IPS-15b (cell line): ENCODE measurements around the gene PCDHGC3.
"Not testable (repeated sequence)": the region's sequence is repeated elsewhere in the genome, so short reads cannot be mapped to it uniquely, and the experiment has no call there.

Experiments
- H3K27me3 ChIP-seq: one replicate; pipeline ENCODE4 v1.6.1; 2013; ENCODE audit warnings: low read length; ENCODE audit not compliant: control insufficient read depth, insufficient read depth
- H3K36me3 ChIP-seq: one replicate; pipeline ENCODE4 v1.6.1; 2013; ENCODE audit warnings: low read length; ENCODE audit not compliant: control insufficient read depth, insufficient read depth
- H3K4me1 ChIP-seq: one replicate; pipeline ENCODE4 v1.6.1; 2013; ENCODE audit warnings: mild to moderate bottlenecking, low read length; ENCODE audit not compliant: control insufficient read depth, insufficient read depth
- H3K4me3 ChIP-seq: one replicate; pipeline ENCODE4 v1.5.1; 2013; ENCODE audit warnings: low read depth, low read length
- H3K9ac ChIP-seq: one replicate; pipeline ENCODE4 v1.6.1; 2013; ENCODE audit warnings: low read depth, mild to moderate bottlenecking, low read length
- H3K9me3 ChIP-seq: one replicate; pipeline ENCODE4 v1.6.1; 2013; ENCODE audit warnings: mild to moderate bottlenecking, low read length; ENCODE audit not compliant: control insufficient read depth, insufficient read depth

The PCDHGC3 gene

GRCh38 chr5:141475625-141476131 lies at the start of gene PCDHGC3:
PCDHGC3 (plus strand) TSS chr5:141475966; CDS start chr5:141476117, 151 bp downstream.
- peak within 1 kb of the TSS; percentile 5 for H3K9ac ChIP-seq
- peaks cover 12% of the 10 kb centered on the region for H3K4me1 ChIP-seq
- H3K9me3 ChIP-seq = no peaks in the 10 kb centered on the region
- peak within 1 kb of the TSS; percentile 95 for H3K4me3 ChIP-seq
- peaks cover 31% of the 10 kb centered on the region for H3K27me3 ChIP-seq
- H3K36me3 ChIP-seq = no peaks in the 10 kb centered on the region

GRCh38 chr5:141427783-141428426 lies 47.9 kb upstream of the PCDHGC3 start:
- Histone ChIP-seq H3K9me3 (peaks cover 17% of the 10 kb centered on the region), H3K36me3 (peaks cover 6% of the 10 kb centered on the region), H3K4me1 (no peaks in the 10 kb centered on the region), H3K27me3 (no peaks in the 10 kb centered on the region), H3K9ac (no peak overlapping the region), H3K4me3 (no peak overlapping the region)

DNA sequence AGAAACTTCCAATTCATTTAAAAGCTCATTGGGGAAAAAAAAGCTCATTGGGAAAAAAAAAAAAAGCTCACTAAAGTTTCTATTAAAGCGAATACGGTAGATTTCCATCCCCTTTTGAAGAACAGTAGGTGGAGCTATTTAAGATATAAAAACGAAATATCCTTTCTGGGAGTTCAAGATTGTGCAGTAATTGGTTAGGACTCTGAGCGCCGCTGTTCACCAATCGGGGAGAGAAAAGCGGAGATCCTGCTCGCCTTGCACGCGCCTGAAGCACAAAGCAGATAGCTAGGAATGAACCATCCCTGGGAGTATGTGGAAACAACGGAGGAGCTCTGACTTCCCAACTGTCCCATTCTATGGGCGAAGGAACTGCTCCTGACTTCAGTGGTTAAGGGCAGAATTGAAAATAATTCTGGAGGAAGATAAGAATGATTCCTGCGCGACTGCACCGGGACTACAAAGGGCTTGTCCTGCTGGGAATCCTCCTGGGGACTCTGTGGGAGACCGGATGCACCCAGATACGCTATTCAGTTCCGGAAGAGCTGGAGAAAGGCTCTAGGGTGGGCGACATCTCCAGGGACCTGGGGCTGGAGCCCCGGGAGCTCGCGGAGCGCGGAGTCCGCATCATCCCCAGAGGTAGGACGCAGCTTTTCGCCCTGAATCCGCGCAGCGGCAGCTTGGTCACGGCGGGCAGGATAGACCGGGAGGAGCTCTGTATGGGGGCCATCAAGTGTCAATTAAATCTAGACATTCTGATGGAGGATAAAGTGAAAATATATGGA lies 45.2 kb upstream of the PCDHGC3 start, which contains the start of gene PCDHGA12:
Gene PCDHGA12 (plus strand): TSS at position 176 of the 782 bp plus-strand sequence. CDS start 253 bp downstream, at position 429.
- Histone ChIP-seq H3K9ac (no peak within 1 kb of the TSS), H3K4me1 (no peaks in the 10 kb centered on the region), H3K9me3 (peaks cover 21% of the 10 kb centered on the region), H3K4me3 (no peak within 1 kb of the TSS), H3K27me3 (no peaks in the 10 kb centered on the region), H3K36me3 (peaks cover 6% of the 10 kb centered on the region)

- H3K4me1 ChIP-seq = no peaks in the 10 kb centered on the region
- H3K4me3 ChIP-seq = no peak overlapping the region
- H3K9me3 ChIP-seq = peaks cover 21% of the 10 kb centered on the region
- no peaks in the 10 kb centered on the region for H3K27me3 ChIP-seq
- H3K9ac ChIP-seq = no peak overlapping the region
- peaks cover 6% of the 10 kb centered on the region for H3K36me3 ChIP-seq
Observed at GRCh38 chr5:141431286-141431685, 44.5 kb upstream of the PCDHGC3 start.

- not testable (repeated sequence) for H3K36me3 ChIP-seq, H3K4me1 ChIP-seq, H3K27me3 ChIP-seq, H3K4me3 ChIP-seq, H3K9ac ChIP-seq
- H3K9me3 ChIP-seq = peaks cover 15% of the 10 kb centered on the region
Observed at GRCh38 chr5:141432308-141432707, 43.5 kb upstream of the PCDHGC3 start.

DNA sequence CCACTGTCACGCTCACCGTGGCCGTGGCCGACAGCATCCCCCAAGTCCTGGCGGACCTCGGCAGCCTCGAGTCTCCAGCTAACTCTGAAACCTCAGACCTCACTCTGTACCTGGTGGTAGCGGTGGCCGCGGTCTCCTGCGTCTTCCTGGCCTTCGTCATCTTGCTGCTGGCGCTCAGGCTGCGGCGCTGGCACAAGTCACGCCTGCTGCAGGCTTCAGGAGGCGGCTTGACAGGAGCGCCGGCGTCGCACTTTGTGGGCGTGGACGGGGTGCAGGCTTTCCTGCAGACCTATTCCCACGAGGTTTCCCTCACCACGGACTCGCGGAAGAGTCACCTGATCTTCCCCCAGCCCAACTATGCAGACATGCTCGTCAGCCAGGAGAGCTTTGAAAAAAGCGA lies 43.0 kb upstream of the PCDHGC3 start:
- peaks cover 15% of the 10 kb centered on the region for H3K9me3 ChIP-seq
- H3K9ac ChIP-seq, H3K36me3 ChIP-seq, H3K4me1 ChIP-seq, H3K27me3 ChIP-seq, H3K4me3 ChIP-seq: not testable (repeated sequence)

DNA sequence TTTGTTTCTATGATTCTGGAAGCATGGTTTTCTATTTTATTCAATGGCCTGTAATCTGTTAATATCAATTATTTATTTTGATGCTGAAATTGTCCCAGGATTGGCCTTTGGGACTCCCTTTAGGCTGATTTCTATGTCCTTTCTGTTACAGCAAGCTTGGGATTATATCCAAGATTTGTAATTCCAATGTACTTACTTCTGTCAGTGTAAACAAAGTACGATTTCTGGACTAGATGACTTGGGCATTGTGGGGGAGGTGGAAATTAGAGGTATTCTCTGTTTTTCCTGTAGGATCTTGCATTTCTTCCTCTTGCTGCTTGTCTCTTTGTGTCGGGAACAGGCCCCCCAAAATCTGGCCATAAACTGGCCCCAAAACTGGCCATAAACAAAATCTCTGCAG lies 41.8 kb upstream of the PCDHGC3 start:
- Histone ChIP-seq H3K4me1 (no peaks in the 10 kb centered on the region), H3K4me3 (no peak overlapping the region), H3K9ac (no peak overlapping the region), H3K27me3 (no peaks in the 10 kb centered on the region), H3K9me3 (peaks cover 15% of the 10 kb centered on the region), H3K36me3 (no peaks in the 10 kb centered on the region)

- H3K9me3 ChIP-seq = peaks cover 4% of the 10 kb centered on the region
- no peaks in the 10 kb centered on the region for H3K27me3 ChIP-seq
- H3K4me1 ChIP-seq = no peaks in the 10 kb centered on the region
Observed at GRCh38 chr5:141437221-141437620, 38.5 kb upstream of the PCDHGC3 start.

GRCh38 chr5:141439411-141440141 lies 36.2 kb upstream of the PCDHGC3 start:
- Histone ChIP-seq H3K9ac (no peak overlapping the region), H3K36me3 (no peaks in the 10 kb centered on the region), H3K9me3 (peaks cover under 1% of the 10 kb centered on the region), H3K4me3 (no peak overlapping the region), H3K27me3 (no peaks in the 10 kb centered on the region), H3K4me1 (no peaks in the 10 kb centered on the region)

More at GRCh38 chr5:141437221-141437620, 38.5 kb upstream of the PCDHGC3 start:
- Histone ChIP-seq H3K9ac (no peak overlapping the region), H3K36me3 (no peaks in the 10 kb centered on the region), H3K4me3 (no peak overlapping the region)

- H3K27me3 ChIP-seq = no peaks in the 10 kb centered on the region
- no peak overlapping the region for H3K4me3 ChIP-seq
- H3K9ac ChIP-seq = no peak overlapping the region
- no peaks in the 10 kb centered on the region for H3K36me3 ChIP-seq
- H3K4me1 ChIP-seq = no peaks in the 10 kb centered on the region
- no peaks in the 10 kb centered on the region for H3K9me3 ChIP-seq
Observed at GRCh38 chr5:141440341-141440740, 35.4 kb upstream of the PCDHGC3 start.

DNA sequence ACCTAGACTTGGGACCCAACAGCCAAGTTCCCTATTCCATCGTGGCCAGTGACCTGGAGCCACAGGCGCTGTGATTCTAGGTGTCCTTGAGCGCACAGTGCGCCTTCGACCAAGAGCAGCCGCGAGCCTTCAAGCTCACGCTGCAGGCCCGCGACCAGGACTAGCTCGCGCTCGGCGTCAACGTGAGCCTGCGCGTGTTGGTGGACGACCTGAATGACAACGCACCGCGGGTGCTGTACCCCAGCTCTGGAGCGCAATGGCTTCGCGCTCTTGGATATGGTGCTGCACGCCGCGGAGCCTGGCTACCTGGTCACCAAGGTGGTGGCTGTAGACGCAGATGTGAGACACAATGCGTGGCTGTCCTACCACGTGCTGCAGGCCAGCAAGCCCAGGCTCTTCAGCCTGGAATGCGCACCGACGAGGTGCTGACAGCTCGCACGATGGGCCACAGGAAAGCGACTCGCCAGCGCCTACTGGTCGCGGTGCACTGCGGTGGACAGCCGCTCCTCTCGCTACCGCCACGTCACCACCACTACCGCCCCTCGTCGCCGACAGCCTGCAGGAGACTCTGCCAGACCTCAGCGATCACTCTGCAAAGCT lies 34.1 kb upstream of the PCDHGC3 start:
- no peak overlapping the region for H3K9ac ChIP-seq
- no peaks in the 10 kb centered on the region for H3K4me1 ChIP-seq
- no peaks in the 10 kb centered on the region for H3K36me3 ChIP-seq
- no peak overlapping the region for H3K4me3 ChIP-seq
- H3K27me3 ChIP-seq = no peaks in the 10 kb centered on the region
- no peaks in the 10 kb centered on the region for H3K9me3 ChIP-seq
